ENCODE measurements around the gene DMD.

The DMD gene

DNA sequence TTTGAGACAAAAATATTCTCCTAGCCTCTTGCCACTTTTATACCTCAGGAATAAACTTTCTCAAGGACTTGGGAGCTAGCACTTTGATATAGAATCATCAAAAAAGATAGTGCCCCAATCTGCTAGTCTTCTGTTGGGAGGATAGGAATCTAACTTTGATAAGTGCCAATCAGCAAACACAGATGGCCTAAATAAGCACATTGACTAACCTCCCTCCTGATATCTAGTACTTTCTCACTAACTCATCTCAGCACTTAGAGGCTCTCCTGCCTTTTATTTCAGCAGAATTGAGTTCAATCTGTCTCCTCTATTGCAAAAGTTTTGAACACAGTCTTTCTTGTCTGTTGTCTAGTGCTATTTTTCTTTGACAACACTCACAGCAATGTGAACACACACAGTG lies 1341.1 kb downstream of the DMD start:
- DNase-seq, result no peak
- H3K36me3 ChIP-seq (replicated peaks; ENCODE audit: insufficient read depth, low read length), result no peaks in the 10 kb centered on the region

GRCh38 chrX:31860686-31861085 lies 1350.7 kb downstream of the DMD start:
- no peaks in the 10 kb centered on the region for H3K4me1 ChIP-seq (ENCODE audit: low read length)
- H3K9ac ChIP-seq (ENCODE audit: low read length), result no peak overlapping the region
- no peaks in the 10 kb centered on the region for H4K20me1 ChIP-seq (ENCODE audit: insufficient read depth, low read length)
- H3K9me2 ChIP-seq (replicated peaks; ENCODE audit: insufficient read depth, low read length), result no peaks in the 10 kb centered on the region
- H3K27ac ChIP-seq (ENCODE audit: low read length), result no peak overlapping the region
- H2AFZ ChIP-seq (ENCODE audit: low read length), result no peak overlapping the region
- H3K9me3 ChIP-seq (replicated peaks; ENCODE audit: insufficient read depth, low read length), result no peaks in the 10 kb centered on the region
- H3K4me3 ChIP-seq (ENCODE audit: low read length), result no peak overlapping the region
- no peak overlapping the region for H3K4me2 ChIP-seq (ENCODE audit: low read depth, low read length)
- H3F3A ChIP-seq (ENCODE audit: insufficient read depth, low read length), result no peaks in the 10 kb centered on the region
- TF ChIP-seq EZH2 (optimal IDR thresholded peaks at IDR 0.05; ENCODE audit: low read depth, low read length), result no peak
- TF ChIP-seq CTCF (IDR thresholded peaks at IDR 0.05; ENCODE audit: low read length), result no peak
- TF ChIP-seq EZH2phosphoT487 (IDR thresholded peaks at IDR 0.05; ENCODE audit: low read length), result no peak
- H3K36me3 ChIP-seq (replicated peaks; ENCODE audit: insufficient read depth, low read length), result no peaks in the 10 kb centered on the region
- H3K79me2 ChIP-seq (ENCODE audit: low read length), result no peaks in the 10 kb centered on the region
- no peaks in the 10 kb centered on the region for H3K27me3 ChIP-seq (replicated peaks; ENCODE audit: insufficient read depth, low read length)
- no peak for DNase-seq

More for the DNA sequence above, 1341.1 kb downstream of the DMD start:
- Histone ChIP-seq H3K4me3 (ENCODE audit: low read length) (no peak overlapping the region), H3K4me1 (ENCODE audit: low read length) (no peaks in the 10 kb centered on the region), H3K9me2 (replicated peaks; ENCODE audit: insufficient read depth, low read length) (no peaks in the 10 kb centered on the region), H3K4me2 (ENCODE audit: low read depth, low read length) (no peak overlapping the region), H3F3A (ENCODE audit: insufficient read depth, low read length) (no peaks in the 10 kb centered on the region), H3K27ac (ENCODE audit: low read length) (no peak overlapping the region), H3K9ac (ENCODE audit: low read length) (no peak overlapping the region), H3K79me2 (ENCODE audit: low read length) (no peaks in the 10 kb centered on the region), H4K20me1 (ENCODE audit: insufficient read depth, low read length) (no peaks in the 10 kb centered on the region), H3K27me3 (replicated peaks; ENCODE audit: insufficient read depth, low read length) (no peaks in the 10 kb centered on the region), H2AFZ (ENCODE audit: low read length) (no peak overlapping the region), H3K9me3 (replicated peaks; ENCODE audit: insufficient read depth, low read length) (no peaks in the 10 kb centered on the region)
- TF ChIP-seq EZH2 (optimal IDR thresholded peaks at IDR 0.05; ENCODE audit: low read depth, low read length), result no peak
- TF ChIP-seq CTCF (IDR thresholded peaks at IDR 0.05; ENCODE audit: low read length), result no peak
- TF ChIP-seq EZH2phosphoT487 (IDR thresholded peaks at IDR 0.05; ENCODE audit: low read length), result no peak

- DNase-seq, result no peak
- H3K79me2 ChIP-seq (ENCODE audit: low read length), result no peaks in the 10 kb centered on the region
- no peak overlapping the region for H3K4me2 ChIP-seq (ENCODE audit: low read depth, low read length)
- H3K27ac ChIP-seq (ENCODE audit: low read length), result no peak overlapping the region
- no peak overlapping the region for H3K4me3 ChIP-seq (ENCODE audit: low read length)
- no peaks in the 10 kb centered on the region for H3F3A ChIP-seq (ENCODE audit: insufficient read depth, low read length)
- no peaks in the 10 kb centered on the region for H3K9me2 ChIP-seq (replicated peaks; ENCODE audit: insufficient read depth, low read length)
- H3K36me3 ChIP-seq (replicated peaks; ENCODE audit: insufficient read depth, low read length), result no peaks in the 10 kb centered on the region
- no peak overlapping the region for H2AFZ ChIP-seq (ENCODE audit: low read length)
- H3K9ac ChIP-seq (ENCODE audit: low read length), result no peak overlapping the region
- no peaks in the 10 kb centered on the region for H4K20me1 ChIP-seq (ENCODE audit: insufficient read depth, low read length)
- TF ChIP-seq EZH2phosphoT487 (IDR thresholded peaks at IDR 0.05; ENCODE audit: low read length), result no peak
- TF ChIP-seq CTCF (IDR thresholded peaks at IDR 0.05; ENCODE audit: low read length), result no peak
- TF ChIP-seq EZH2 (optimal IDR thresholded peaks at IDR 0.05; ENCODE audit: low read depth, low read length), result no peak
- no peaks in the 10 kb centered on the region for H3K9me3 ChIP-seq (replicated peaks; ENCODE audit: insufficient read depth, low read length)
- H3K27me3 ChIP-seq (replicated peaks; ENCODE audit: insufficient read depth, low read length), result no peaks in the 10 kb centered on the region
- no peaks in the 10 kb centered on the region for H3K4me1 ChIP-seq (ENCODE audit: low read length)
Measured at GRCh38 chrX:31858915-31859314, 1352.4 kb downstream of the DMD start.

Data from MM.1S (cell line).